ENCODE measurements around the gene ACSS1. TPM values are rescaled to one million over a fixed set of nuclear protein-coding genes. Genes with fewer than 3 reads are reported as not detected.

Gene ACSS1
- total RNA-seq, 4 donors from 2014 or later: 38.5 to 55.5 (median 42.2) TPM

GRCh38 chr20:25076731-25077609 is 19.0 kb upstream of the ACSS1 start:
- peak in 1 of 5 experiments; percentile 12 for TF ChIP-seq CTCF (IDR thresholded peaks at IDR 0.05)
- no peak for TF ChIP-seq EP300 (IDR thresholded peaks at IDR 0.05)
- Histone ChIP-seq H3K36me3 (no peaks in the 10 kb centered on the region), H3K9me3 (no peaks in the 10 kb centered on the region), H3K27me3 (peaks cover 0 to 96% of the 10 kb centered on the region in 2 donors), H3K4me1 (peaks cover 0 to 22% (median 10%) of the 10 kb centered on the region in 4 donors), H3K27ac (no peak overlapping the region), H3K4me3 (peak overlapping the region in 3 of 4 donors; percentile 5 to 43 (median 28))
- DNase-seq (ENCODE audit: low spot score in 2 of 2): no peak
- WGBS, 2 donors: 37 to 45% methylated on average over 14 of the region's 14 CpGs

- H3K36me3 ChIP-seq: no peaks in the 10 kb centered on the region
- no peak overlapping the region for H3K4me3 ChIP-seq
- H3K4me1 ChIP-seq: peaks cover 0 to 14% (median 10%) of the 10 kb centered on the region in 4 donors
- 56 to 68% methylated on average over 2 of the region's 2 CpGs for WGBS, 2 donors
- H3K27me3 ChIP-seq: peaks cover 0 to 96% of the 10 kb centered on the region in 2 donors
- H3K27ac ChIP-seq: no peak overlapping the region
- no peak for TF ChIP-seq CTCF (IDR thresholded peaks at IDR 0.05)
- TF ChIP-seq POLR2A (IDR thresholded peaks at IDR 0.05): no peak
- TF ChIP-seq EP300 (IDR thresholded peaks at IDR 0.05): no peak
- no peaks in the 10 kb centered on the region for H3K9me3 ChIP-seq
- no peak for DNase-seq (ENCODE audit: low spot score in 2 of 2)
Observed at GRCh38 chr20:25076201-25076600, 18.3 kb upstream of the ACSS1 start.

- Histone ChIP-seq H3K27me3 (peaks cover 0 to 91% of the 10 kb centered on the region in 2 donors), H3K4me1 (peaks cover 0 to 12% (median 10%) of the 10 kb centered on the region in 4 donors), H3K36me3 (no peaks in the 10 kb centered on the region), H3K4me3 (no peak overlapping the region), H3K27ac (no peak overlapping the region), H3K9me3 (no peaks in the 10 kb centered on the region)
- TF ChIP-seq EP300 (IDR thresholded peaks at IDR 0.05): no peak
- no peak for TF ChIP-seq CTCF (IDR thresholded peaks at IDR 0.05)
- TF ChIP-seq POLR2A (IDR thresholded peaks at IDR 0.05): no peak
- no peak for DNase-seq (ENCODE audit: low spot score in 2 of 2)
- WGBS, 2 donors: 75 to 79% methylated on average over 9 of the region's 9 CpGs
Observed at GRCh38 chr20:25073544-25073943, 15.6 kb upstream of the ACSS1 start.

GRCh38 chr20:25072226-25072811 is 14.4 kb upstream of the ACSS1 start:
- Histone ChIP-seq H3K36me3 (no peaks in the 10 kb centered on the region), H3K4me1 (peaks cover 0 to 3% (median 1%) of the 10 kb centered on the region in 4 donors), H3K4me3 (no peak overlapping the region), H3K27me3 (peaks cover 0 to 79% of the 10 kb centered on the region in 2 donors), H3K27ac (no peak overlapping the region), H3K9me3 (no peaks in the 10 kb centered on the region)
- DNase-seq (ENCODE audit: low spot score in 2 of 2): no peak
- TF ChIP-seq CTCF (IDR thresholded peaks at IDR 0.05) (no peak), EP300 (IDR thresholded peaks at IDR 0.05) (no peak), POLR2A (IDR thresholded peaks at IDR 0.05) (no peak)
- WGBS, 2 donors: 59 to 63% methylated on average over 7 of the region's 7 CpGs

GRCh38 chr20:25071734-25072133 is 13.8 kb upstream of the ACSS1 start:
- no peak for DNase-seq (ENCODE audit: low spot score in 2 of 2)
- H3K27me3 ChIP-seq: peaks cover 0 to 73% of the 10 kb centered on the region in 2 donors
- TF ChIP-seq POLR2A (IDR thresholded peaks at IDR 0.05) (no peak), CTCF (IDR thresholded peaks at IDR 0.05) (no peak), EP300 (IDR thresholded peaks at IDR 0.05) (no peak)
- no peak overlapping the region for H3K27ac ChIP-seq
- H3K4me3 ChIP-seq: no peak overlapping the region
- H3K4me1 ChIP-seq: no peaks in the 10 kb centered on the region
- 27 to 33% methylated on average over 4 of the region's 4 CpGs for WGBS, 2 donors
- no peaks in the 10 kb centered on the region for H3K9me3 ChIP-seq
- H3K36me3 ChIP-seq: no peaks in the 10 kb centered on the region

Data from tibial nerve (tissue), 4 donors.